ENCODE data around the gene PPM1B. TPM values are rescaled to one million over a fixed set of nuclear protein-coding genes. Genes with fewer than 3 reads are reported as not detected.
"Not testable (repeated sequence)": the region's sequence is repeated elsewhere in the genome, so short reads cannot be mapped to it uniquely, and the experiment has no call there.

PPM1B gene
- polyA plus RNA-seq = 40.7 TPM

GRCh38 chr2:44168681-44169154, at the start of gene PPM1B:
Gene PPM1B (plus strand): TSS chr2:44168875. CDS start chr2:44201200, 32,325 bp downstream.
- H3K27ac Mint-ChIP-seq = peak within 1 kb of the TSS; percentile 98 to 100 (median 99)
- H3K27me3 Mint-ChIP-seq = no peaks in the 10 kb centered on the region
- peak within 1 kb of the TSS; percentile 94 to 100 (median 98) for H3K4me3 Mint-ChIP-seq
- peaks cover 4 to 30% (median 22%) of the 10 kb centered on the region in 3 donors for H3K4me1 Mint-ChIP-seq
- no peaks in the 10 kb centered on the region for H3K9me3 Mint-ChIP-seq
- H3K36me3 Mint-ChIP-seq = no peaks in the 10 kb centered on the region

GRCh38 chr2:44119878-44120277, 48.8 kb upstream of the PPM1B start:
- H3K27ac Mint-ChIP-seq = no peak overlapping the region
- peaks cover 4% of the 10 kb centered on the region for H3K27me3 Mint-ChIP-seq
- H3K4me1 Mint-ChIP-seq = peaks cover 0 to 4% (median 0%) of the 10 kb centered on the region in 3 donors
- no peaks in the 10 kb centered on the region for H3K9me3 Mint-ChIP-seq
- H3K36me3 Mint-ChIP-seq = no peaks in the 10 kb centered on the region
- no peak overlapping the region for H3K4me3 Mint-ChIP-seq

- Mint-ChIP-seq H3K27ac (no peak overlapping the region), H3K4me1 (peaks cover 0 to 3% (median 0%) of the 10 kb centered on the region in 3 donors), H3K9me3 (peaks cover 0 to 2% (median 0%) of the 10 kb centered on the region in 3 donors), H3K27me3 (peaks cover 4% of the 10 kb centered on the region), H3K4me3 (no peak overlapping the region), H3K36me3 (no peaks in the 10 kb centered on the region)
Observed at GRCh38 chr2:44120428-44120827, 48.2 kb upstream of the PPM1B start.

- Mint-ChIP-seq H3K4me1 (peaks cover 0 to 5% (median 0%) of the 10 kb centered on the region in 3 donors), H3K36me3 (no peaks in the 10 kb centered on the region)
Observed at GRCh38 chr2:44121899-44122298, 46.8 kb upstream of the PPM1B start.

GRCh38 chr2:44124500-44124899, 44.2 kb upstream of the PPM1B start:
- H3K9me3 Mint-ChIP-seq = peaks cover 0 to 2% (median 0%) of the 10 kb centered on the region in 3 donors
- H3K27me3 Mint-ChIP-seq = peaks cover 4% of the 10 kb centered on the region
- peaks cover 0 to 5% (median 0%) of the 10 kb centered on the region in 3 donors for H3K4me1 Mint-ChIP-seq
- H3K36me3 Mint-ChIP-seq = no peaks in the 10 kb centered on the region
- no peak overlapping the region for H3K27ac Mint-ChIP-seq
- no peak overlapping the region for H3K4me3 Mint-ChIP-seq

More at GRCh38 chr2:44121899-44122298, 46.8 kb upstream of the PPM1B start:
- peaks cover 4% of the 10 kb centered on the region for H3K27me3 Mint-ChIP-seq
- no peak overlapping the region for H3K27ac Mint-ChIP-seq
- no peak overlapping the region for H3K4me3 Mint-ChIP-seq
- peaks cover 0 to 2% (median 0%) of the 10 kb centered on the region in 3 donors for H3K9me3 Mint-ChIP-seq

GRCh38 chr2:44126106-44126797, 42.4 kb upstream of the PPM1B start:
- Mint-ChIP-seq H3K9me3 (peaks cover 0 to 5% (median 2%) of the 10 kb centered on the region in 3 donors), H3K27me3 (peaks cover 4% of the 10 kb centered on the region), H3K27ac (no peak overlapping the region), H3K4me3 (no peak overlapping the region), H3K4me1 (peaks cover 0 to 3% (median 0%) of the 10 kb centered on the region in 3 donors), H3K36me3 (peaks cover 2% of the 10 kb centered on the region)

- Mint-ChIP-seq H3K4me3 (no peak overlapping the region), H3K9me3 (peaks cover 0 to 10% (median 8%) of the 10 kb centered on the region in 3 donors), H3K36me3 (peaks cover 4% of the 10 kb centered on the region), H3K27me3 (peaks cover 4% of the 10 kb centered on the region), H3K4me1 (peaks cover 0 to 2% (median 0%) of the 10 kb centered on the region in 3 donors), H3K27ac (no peak overlapping the region)
Observed at GRCh38 chr2:44130441-44130840, 38.2 kb upstream of the PPM1B start.

- Mint-ChIP-seq H3K4me3 (no peak overlapping the region), H3K27ac (no peak overlapping the region), H3K4me1 (no peaks in the 10 kb centered on the region), H3K27me3 (peaks cover 4% of the 10 kb centered on the region), H3K9me3 (peaks cover 0 to 10% (median 8%) of the 10 kb centered on the region in 3 donors), H3K36me3 (peaks cover 4% of the 10 kb centered on the region)
Observed at GRCh38 chr2:44131177-44131576, 37.5 kb upstream of the PPM1B start.

- not testable (repeated sequence) for H3K9me3 Mint-ChIP-seq, H3K27me3 Mint-ChIP-seq, H3K36me3 Mint-ChIP-seq, H3K4me3 Mint-ChIP-seq, H3K27ac Mint-ChIP-seq, H3K4me1 Mint-ChIP-seq
Observed at GRCh38 chr2:44133602-44134001, 35.1 kb upstream of the PPM1B start.

GRCh38 chr2:44134848-44135247, 33.8 kb upstream of the PPM1B start:
- H3K36me3 Mint-ChIP-seq = peaks cover 5% of the 10 kb centered on the region
- no peak overlapping the region for H3K27ac Mint-ChIP-seq
- H3K9me3 Mint-ChIP-seq = peaks cover 0 to 10% (median 8%) of the 10 kb centered on the region in 3 donors
- peaks cover 6% of the 10 kb centered on the region for H3K27me3 Mint-ChIP-seq
- H3K4me1 Mint-ChIP-seq = no peaks in the 10 kb centered on the region
- H3K4me3 Mint-ChIP-seq = no peak overlapping the region

GRCh38 chr2:44135296-44135695, 33.4 kb upstream of the PPM1B start:
- no peak overlapping the region for H3K27ac Mint-ChIP-seq
- H3K4me1 Mint-ChIP-seq = no peaks in the 10 kb centered on the region
- peaks cover 0 to 10% (median 8%) of the 10 kb centered on the region in 3 donors for H3K9me3 Mint-ChIP-seq
- peaks cover 5% of the 10 kb centered on the region for H3K36me3 Mint-ChIP-seq
- no peak overlapping the region for H3K4me3 Mint-ChIP-seq
- peaks cover 6% of the 10 kb centered on the region for H3K27me3 Mint-ChIP-seq

- H3K9me3 Mint-ChIP-seq = peaks cover 0 to 10% (median 8%) of the 10 kb centered on the region in 3 donors
- no peaks in the 10 kb centered on the region for H3K4me1 Mint-ChIP-seq
- H3K27ac Mint-ChIP-seq = peak overlapping the region in 1 of 3 donors; percentile 23
- H3K36me3 Mint-ChIP-seq = peaks cover 5% of the 10 kb centered on the region
- no peak overlapping the region for H3K4me3 Mint-ChIP-seq
- peaks cover 6% of the 10 kb centered on the region for H3K27me3 Mint-ChIP-seq
Observed at GRCh38 chr2:44135771-44136170, 32.9 kb upstream of the PPM1B start.

GRCh38 chr2:44136252-44136651, 32.4 kb upstream of the PPM1B start:
- Mint-ChIP-seq H3K9me3 (peaks cover 0 to 8% (median 5%) of the 10 kb centered on the region in 3 donors), H3K4me1 (no peaks in the 10 kb centered on the region), H3K27ac (no peak overlapping the region), H3K27me3 (peaks cover 8% of the 10 kb centered on the region), H3K36me3 (peaks cover 3% of the 10 kb centered on the region), H3K4me3 (no peak overlapping the region)

- H3K27ac Mint-ChIP-seq = no peak overlapping the region
- H3K4me1 Mint-ChIP-seq = no peaks in the 10 kb centered on the region
- H3K36me3 Mint-ChIP-seq = peaks cover 3% of the 10 kb centered on the region
- H3K4me3 Mint-ChIP-seq = no peak overlapping the region
- H3K27me3 Mint-ChIP-seq = peaks cover 9% of the 10 kb centered on the region
- peaks cover 0 to 3% (median 3%) of the 10 kb centered on the region in 3 donors for H3K9me3 Mint-ChIP-seq
Observed at GRCh38 chr2:44137048-44137447, 31.6 kb upstream of the PPM1B start.

GRCh38 chr2:44137872-44138551, 30.7 kb upstream of the PPM1B start:
- Mint-ChIP-seq H3K27me3 (peaks cover 9% of the 10 kb centered on the region), H3K27ac (no peak overlapping the region), H3K4me3 (no peak overlapping the region), H3K4me1 (no peaks in the 10 kb centered on the region), H3K9me3 (peaks cover 0 to 3% (median 0%) of the 10 kb centered on the region in 3 donors), H3K36me3 (peaks cover 3% of the 10 kb centered on the region)
